Thyroid gland (tissue), 4 donors: ENCODE measurements around the gene PALS1.

Experiments
- POLR2A ChIP-seq, 2 donors: fragments of 450-650 bp; IDR thresholded peaks; one replicate each; pipeline ENCODE4 v1.6.1; 2017; ENCODE audit warnings: antibody characterized with exemption in 2 of 2, mild to moderate bottlenecking in 2 of 2, moderate library complexity in 1 of 2
- TF ChIP-seq, protein P1 (sequence below), 6 experiments: fragments of 200-600 bp in 3 of 6; fragments of 450-650 bp in 3 of 6; sonication (generic) in 3 of 6; IDR thresholded peaks; one replicate each; pipeline ENCODE4 v1.5.1; 2016 to 2019; ENCODE audit warnings: antibody characterized with exemption in 6 of 6, mild to moderate bottlenecking in 2 of 6, inconsistent platforms in 1 of 6, moderate library complexity in 1 of 6

DNA sequence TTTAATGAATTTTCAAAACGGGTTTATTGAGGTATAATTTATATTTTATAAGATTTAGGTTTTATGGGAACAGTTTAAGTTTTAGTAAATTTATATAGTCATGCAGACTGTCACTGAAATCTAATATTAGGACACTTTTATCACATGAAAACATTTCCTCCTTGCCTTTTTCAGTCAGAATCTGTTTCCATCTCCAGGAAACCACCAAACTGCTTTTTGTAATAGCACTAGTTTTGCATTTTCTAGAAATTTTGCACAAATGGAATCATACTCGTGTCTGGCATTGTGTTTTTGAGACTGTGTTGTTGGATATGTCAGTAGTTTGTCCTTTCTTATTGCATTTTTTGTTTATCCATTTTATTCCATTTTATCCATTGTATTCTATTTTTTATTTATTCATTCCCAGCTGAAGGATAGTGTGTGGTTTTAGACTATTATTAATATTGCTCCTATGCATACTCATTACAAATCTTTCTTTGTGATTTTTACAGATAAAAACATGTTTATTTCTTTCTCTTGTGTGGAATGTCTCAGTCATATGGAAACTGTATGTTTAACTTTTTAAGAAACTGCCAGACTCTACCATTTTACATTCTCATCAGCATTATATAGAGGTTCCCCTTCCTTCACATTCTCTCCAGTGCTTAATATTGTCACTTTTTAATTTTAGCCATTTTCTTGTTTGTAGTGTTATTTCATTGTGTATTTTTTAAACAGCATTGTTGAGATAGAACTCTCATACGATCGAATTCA, 26.5 kb downstream of the PALS1 start:
- TF ChIP-seq, protein P1, sequence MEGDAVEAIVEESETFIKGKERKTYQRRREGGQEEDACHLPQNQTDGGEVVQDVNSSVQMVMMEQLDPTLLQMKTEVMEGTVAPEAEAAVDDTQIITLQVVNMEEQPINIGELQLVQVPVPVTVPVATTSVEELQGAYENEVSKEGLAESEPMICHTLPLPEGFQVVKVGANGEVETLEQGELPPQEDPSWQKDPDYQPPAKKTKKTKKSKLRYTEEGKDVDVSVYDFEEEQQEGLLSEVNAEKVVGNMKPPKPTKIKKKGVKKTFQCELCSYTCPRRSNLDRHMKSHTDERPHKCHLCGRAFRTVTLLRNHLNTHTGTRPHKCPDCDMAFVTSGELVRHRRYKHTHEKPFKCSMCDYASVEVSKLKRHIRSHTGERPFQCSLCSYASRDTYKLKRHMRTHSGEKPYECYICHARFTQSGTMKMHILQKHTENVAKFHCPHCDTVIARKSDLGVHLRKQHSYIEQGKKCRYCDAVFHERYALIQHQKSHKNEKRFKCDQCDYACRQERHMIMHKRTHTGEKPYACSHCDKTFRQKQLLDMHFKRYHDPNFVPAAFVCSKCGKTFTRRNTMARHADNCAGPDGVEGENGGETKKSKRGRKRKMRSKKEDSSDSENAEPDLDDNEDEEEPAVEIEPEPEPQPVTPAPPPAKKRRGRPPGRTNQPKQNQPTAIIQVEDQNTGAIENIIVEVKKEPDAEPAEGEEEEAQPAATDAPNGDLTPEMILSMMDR (IDR thresholded peaks at IDR 0.05): no peak
- no peak for TF ChIP-seq POLR2A (IDR thresholded peaks at IDR 0.05)
